Measurements from ENCODE around the gene PRKN. TPM values are rescaled to one million over a fixed set of nuclear protein-coding genes. Genes with fewer than 3 reads are reported as not detected.

The PRKN gene
- total and polyA plus RNA-seq, 2 donors (not counting 1 experiment from before 2014, with no cell fraction given), result 0.43 to 4.6 TPM

- Histone ChIP-seq H3K36me3 (ENCODE audit: control insufficient read depth, insufficient read depth, low read length) (no peaks in the 10 kb centered on the region), H2AFZ (ENCODE audit: low read length) (no peak overlapping the region), H4K20me1 (ENCODE audit: control insufficient read depth, extremely low read depth, insufficient read depth, low read length) (no peaks in the 10 kb centered on the region), H3K27me3 (ENCODE audit: control insufficient read depth, insufficient read depth, low read length) (no peaks in the 10 kb centered on the region), H3K4me3 (replicated peaks in 1 of 4; ENCODE audit: control extremely low read depth in 1 of 4, insufficient read depth in 1 of 4, low read depth in 3 of 4, low read length in 4 of 4) (no peak overlapping the region), H3K4me2 (ENCODE audit: extremely low read depth, insufficient read depth, low read length) (no peak overlapping the region), H3K4me1 (ENCODE audit: control insufficient read depth, extremely low read depth, insufficient read depth, low read length) (no peaks in the 10 kb centered on the region), H3K79me2 (ENCODE audit: control insufficient read depth, insufficient read depth, low read length) (no peaks in the 10 kb centered on the region), H3K27ac (ENCODE audit: insufficient read depth, low read length) (no peak overlapping the region), H3K9ac (ENCODE audit: insufficient read depth, low read length) (no peak overlapping the region), H3K9me3 (ENCODE audit: control insufficient read depth, insufficient read depth, low read depth, low read length) (no peaks in the 10 kb centered on the region)
- no peak for DNase-seq (ENCODE audit: low read depth in 2 of 2)
- TF ChIP-seq EZH2 (IDR thresholded peaks at IDR 0.05; ENCODE audit: low read length, missing control alignments), result no peak
- TF ChIP-seq CTCF (conservative IDR thresholded peaks at IDR 0.05 in 1 of 2, IDR thresholded peaks at IDR 0.05 in 1 of 2; ENCODE audit: low read depth in 1 of 2, low read length in 2 of 2), result no peak
These were observed 339.2 kb downstream of the PRKN start for GRCh38 chr6:162388383-162388777.

GRCh38 chr6:162387718-162388382 lies 339.7 kb downstream of the PRKN start:
- Histone ChIP-seq H3K27ac (ENCODE audit: insufficient read depth, low read length) (no peak overlapping the region), H4K20me1 (ENCODE audit: control insufficient read depth, extremely low read depth, insufficient read depth, low read length) (no peaks in the 10 kb centered on the region), H3K9ac (ENCODE audit: insufficient read depth, low read length) (no peak overlapping the region), H2AFZ (ENCODE audit: low read length) (no peak overlapping the region), H3K9me3 (ENCODE audit: control insufficient read depth, insufficient read depth, low read depth, low read length) (no peaks in the 10 kb centered on the region), H3K4me1 (ENCODE audit: control insufficient read depth, extremely low read depth, insufficient read depth, low read length) (no peaks in the 10 kb centered on the region), H3K79me2 (ENCODE audit: control insufficient read depth, insufficient read depth, low read length) (no peaks in the 10 kb centered on the region), H3K4me3 (replicated peaks in 1 of 4; ENCODE audit: control extremely low read depth in 1 of 4, insufficient read depth in 1 of 4, low read depth in 3 of 4, low read length in 4 of 4) (no peak overlapping the region), H3K36me3 (ENCODE audit: control insufficient read depth, insufficient read depth, low read length) (no peaks in the 10 kb centered on the region), H3K4me2 (ENCODE audit: extremely low read depth, insufficient read depth, low read length) (no peak overlapping the region), H3K27me3 (ENCODE audit: control insufficient read depth, insufficient read depth, low read length) (no peaks in the 10 kb centered on the region)
- TF ChIP-seq CTCF (conservative IDR thresholded peaks at IDR 0.05 in 1 of 2, IDR thresholded peaks at IDR 0.05 in 1 of 2; ENCODE audit: low read depth in 1 of 2, low read length in 2 of 2) (no peak), EZH2 (IDR thresholded peaks at IDR 0.05; ENCODE audit: low read length, missing control alignments) (no peak)
- no peak for DNase-seq (ENCODE audit: low read depth in 2 of 2)

- Histone ChIP-seq H3K36me3 (ENCODE audit: control insufficient read depth, insufficient read depth, low read length) (no peaks in the 10 kb centered on the region), H3K27ac (ENCODE audit: insufficient read depth, low read length) (no peak overlapping the region), H3K4me2 (ENCODE audit: extremely low read depth, insufficient read depth, low read length) (no peak overlapping the region), H3K27me3 (ENCODE audit: control insufficient read depth, insufficient read depth, low read length) (no peaks in the 10 kb centered on the region), H3K79me2 (ENCODE audit: control insufficient read depth, insufficient read depth, low read length) (no peaks in the 10 kb centered on the region), H4K20me1 (ENCODE audit: control insufficient read depth, extremely low read depth, insufficient read depth, low read length) (no peaks in the 10 kb centered on the region), H3K9me3 (ENCODE audit: control insufficient read depth, insufficient read depth, low read depth, low read length) (no peaks in the 10 kb centered on the region), H3K4me3 (replicated peaks in 1 of 4; ENCODE audit: control extremely low read depth in 1 of 4, insufficient read depth in 1 of 4, low read depth in 3 of 4, low read length in 4 of 4) (no peak overlapping the region), H3K9ac (ENCODE audit: insufficient read depth, low read length) (no peak overlapping the region), H3K4me1 (ENCODE audit: control insufficient read depth, extremely low read depth, insufficient read depth, low read length) (no peaks in the 10 kb centered on the region), H2AFZ (ENCODE audit: low read length) (no peak overlapping the region)
- no peak for TF ChIP-seq EZH2 (IDR thresholded peaks at IDR 0.05; ENCODE audit: low read length, missing control alignments)
- no peak for TF ChIP-seq CTCF (conservative IDR thresholded peaks at IDR 0.05 in 1 of 2, IDR thresholded peaks at IDR 0.05 in 1 of 2; ENCODE audit: low read depth in 1 of 2, low read length in 2 of 2)
- DNase-seq (ENCODE audit: low read depth in 2 of 2), result peak; percentile 41 to 85
These were observed 341.6 kb downstream of the PRKN start for GRCh38 chr6:162385980-162386379.

Data from fibroblast of lung (primary cell).